CD1c-positive myeloid dendritic cell (primary cell): ENCODE data around the gene GOLPH3.
"Not testable (repeated sequence)": the region's sequence is repeated elsewhere in the genome, so short reads cannot be mapped to it uniquely, and the experiment has no call there.

Experiments used
- DNase-seq: peaks from one replicate; pipeline ENCODE4 v3.0.0-alpha.2; 2016; ENCODE audit errors: extremely low spot score

Gene GOLPH3

DNA sequence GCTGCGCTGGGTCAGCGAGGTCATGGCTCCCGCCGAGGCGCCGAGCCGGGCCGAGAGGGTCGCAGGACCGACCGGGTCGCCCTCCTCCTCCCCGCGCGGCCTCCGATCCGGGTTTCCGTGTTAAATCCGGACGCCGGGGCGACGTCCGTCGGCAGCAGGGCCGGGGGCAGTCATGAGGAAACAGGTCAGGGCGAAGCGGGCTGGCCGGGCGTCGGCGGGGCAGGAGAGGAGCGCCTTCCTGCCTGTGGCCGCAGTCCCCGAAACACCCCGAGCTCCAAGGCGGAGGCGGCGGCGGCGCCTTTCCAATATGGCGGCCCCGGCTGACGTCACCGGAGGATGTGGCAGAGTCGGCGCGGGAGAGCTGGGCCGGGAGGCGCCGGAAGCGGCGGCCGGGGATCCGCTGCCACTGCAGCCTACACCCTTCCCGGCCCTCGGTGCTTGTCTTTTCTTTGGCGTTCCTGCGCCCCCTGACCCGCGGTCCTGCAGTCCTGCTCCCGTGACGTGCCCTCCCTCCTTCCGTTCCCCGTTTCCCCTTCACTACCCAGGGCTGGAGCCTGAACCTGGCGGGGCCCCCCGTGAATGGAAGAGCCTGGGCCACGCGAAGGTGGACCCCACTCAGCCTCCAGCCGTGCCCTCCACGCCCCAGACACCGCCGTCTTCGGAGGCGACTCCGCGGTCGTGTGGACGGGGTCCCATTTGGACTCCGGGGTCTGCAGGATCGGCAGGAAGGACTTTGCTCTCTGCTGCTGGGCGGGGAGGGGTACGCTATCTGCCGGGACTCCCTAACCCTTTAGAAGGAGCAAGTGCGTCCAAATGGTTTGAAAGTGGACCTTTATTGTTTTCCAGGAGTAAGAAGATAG, at the start of gene GOLPH3:
GOLPH3 (minus strand) TSS at position 309 of the 860 bp plus-strand sequence; CDS start at position 24, 285 bp downstream.
- DNase-seq, result peak; percentile 98

DNA sequence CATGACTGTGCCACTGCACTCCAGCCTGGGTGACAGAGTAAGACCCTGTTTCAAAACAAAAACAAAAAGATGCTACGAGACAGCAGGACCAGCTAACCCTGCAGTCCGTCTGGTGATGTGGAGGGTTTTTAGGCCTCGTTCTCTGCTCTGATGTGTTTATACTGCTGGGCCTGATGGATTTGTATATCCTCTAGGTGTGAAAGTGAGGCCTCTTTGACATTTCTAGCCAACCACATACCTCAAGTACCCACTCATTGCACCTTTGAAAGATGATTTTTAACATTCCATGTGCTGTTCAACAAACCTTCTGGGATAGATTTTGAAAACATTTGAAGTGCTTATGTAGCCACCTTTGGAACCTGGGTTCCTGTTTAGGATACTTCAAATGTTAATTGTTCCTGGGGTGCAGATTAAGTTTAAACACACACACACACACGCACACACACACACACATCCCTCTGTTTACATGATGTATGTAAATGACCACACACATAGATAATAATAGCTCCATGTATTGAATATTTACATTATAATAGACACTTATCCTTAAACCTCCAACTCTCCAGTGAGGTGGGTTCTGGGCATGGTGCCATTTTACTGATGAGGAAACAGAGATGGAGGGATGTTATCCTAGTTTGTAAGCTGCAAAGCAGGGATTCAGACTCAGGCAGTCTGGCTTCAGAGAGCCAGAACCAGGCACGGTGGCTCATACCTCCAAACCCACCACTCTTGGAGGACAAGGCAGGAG, 48.8 kb upstream of the GOLPH3 start:
- no peak for DNase-seq

DNA sequence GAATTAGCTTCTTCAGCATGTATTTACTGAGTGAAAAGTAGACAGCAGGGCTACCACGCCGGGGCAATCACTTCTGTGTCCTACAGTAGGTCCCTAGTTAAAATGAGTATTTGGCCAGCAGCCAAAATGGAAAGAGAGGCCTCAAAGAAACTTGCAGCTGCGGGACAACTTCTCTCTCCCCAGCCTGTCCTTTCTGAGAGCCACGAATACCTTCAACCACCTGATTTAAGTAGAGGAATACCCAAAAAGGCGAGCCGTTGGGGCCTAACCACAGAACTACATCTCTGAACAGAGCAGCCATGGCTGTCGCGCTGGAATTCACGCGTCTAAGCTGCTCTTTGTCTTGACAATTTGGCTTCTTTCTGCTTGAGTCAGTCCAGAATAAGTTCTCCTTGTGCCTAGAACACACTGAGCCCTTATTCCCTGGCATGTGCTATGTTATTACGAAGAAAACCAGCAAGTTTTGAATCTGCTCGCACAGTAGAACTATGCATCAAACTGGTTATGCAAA, 43.8 kb upstream of the GOLPH3 start:
- DNase-seq, result peak; percentile 35

DNA sequence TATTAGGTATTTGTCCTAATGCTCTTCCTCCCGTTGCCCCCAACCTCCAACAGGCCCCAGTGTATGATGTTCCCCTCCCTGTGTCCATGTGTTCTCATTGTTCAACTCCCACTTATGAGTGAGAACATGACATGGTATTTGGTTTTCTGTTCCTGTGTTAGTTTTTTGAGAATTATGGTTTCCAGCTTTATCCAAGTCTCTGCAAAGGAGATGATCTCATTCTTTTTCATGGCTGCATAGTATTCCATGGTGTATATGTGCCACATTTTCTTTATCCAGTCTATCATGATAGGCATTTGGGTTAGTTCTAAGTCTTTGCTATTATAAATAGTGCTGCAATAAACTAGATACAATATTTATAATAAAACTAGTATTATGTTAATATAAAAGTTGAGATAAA, 40.2 kb upstream of the GOLPH3 start:
- not testable (repeated sequence) for DNase-seq

DNA sequence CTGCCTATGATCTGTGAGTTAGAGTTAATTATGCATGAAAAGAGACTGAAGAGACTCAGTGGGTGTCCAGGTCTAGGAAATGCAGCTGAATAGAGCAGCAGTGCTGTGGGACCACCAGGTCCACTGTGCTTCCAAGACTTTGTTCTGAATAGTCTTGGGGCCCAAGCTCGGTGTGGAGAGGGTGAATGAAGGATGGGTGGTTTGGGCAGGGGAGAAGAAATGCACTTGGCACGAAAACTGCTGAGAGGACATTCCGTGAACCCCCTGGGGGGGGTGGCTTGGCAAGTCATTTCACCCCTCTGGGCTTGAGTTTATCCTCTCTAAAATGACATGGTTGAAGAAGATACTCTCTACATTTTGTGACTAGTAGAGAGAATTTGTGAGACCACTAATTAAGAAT, 36.0 kb upstream of the GOLPH3 start:
- no peak for DNase-seq

- not testable (repeated sequence) for DNase-seq
Observed at GRCh38 chr5:32208837-32209236, 34.7 kb upstream of the GOLPH3 start.

- peak; percentile 52 for DNase-seq
Observed at GRCh38 chr5:32207355-32207634, 33.2 kb upstream of the GOLPH3 start.

DNA sequence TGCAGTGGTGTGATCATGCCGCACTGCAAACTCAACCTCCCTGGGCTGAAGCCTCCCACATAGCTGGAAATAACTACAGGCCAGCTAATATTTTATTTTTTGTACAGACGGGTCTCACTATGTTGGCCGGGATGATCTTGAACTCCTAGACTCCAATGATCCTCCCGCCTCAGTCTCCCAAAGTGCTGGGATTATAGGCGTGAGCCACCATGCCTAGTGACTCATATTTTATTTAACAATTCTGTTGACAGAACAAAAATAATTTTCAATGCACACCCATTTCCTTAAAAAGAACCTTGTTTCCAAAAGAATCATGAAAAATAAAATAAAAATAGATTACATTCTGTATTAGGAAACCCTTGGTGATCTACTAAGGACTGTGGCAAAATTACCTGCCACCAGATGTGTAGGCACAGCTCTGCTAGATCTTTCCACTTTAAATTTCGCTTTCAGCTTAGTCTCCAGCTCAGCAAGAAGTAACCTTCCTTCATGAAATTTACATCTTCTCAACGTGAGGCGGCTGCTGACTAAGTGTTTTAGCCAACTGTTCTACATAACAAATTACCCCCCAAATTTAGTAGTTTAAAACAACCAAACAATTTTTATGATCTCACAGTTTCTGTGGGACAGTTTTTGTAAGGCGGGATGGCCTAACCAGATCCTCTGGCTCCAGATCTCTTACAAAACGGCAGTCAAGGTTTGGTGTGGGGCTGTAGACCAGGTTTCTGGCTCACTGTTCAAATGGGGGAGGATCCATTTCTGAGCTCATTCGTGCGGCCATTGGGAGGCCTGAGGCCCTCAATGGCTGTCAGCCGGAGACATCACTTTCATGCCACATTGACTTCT, 32.6 kb upstream of the GOLPH3 start:
- DNase-seq, result no peak

DNA sequence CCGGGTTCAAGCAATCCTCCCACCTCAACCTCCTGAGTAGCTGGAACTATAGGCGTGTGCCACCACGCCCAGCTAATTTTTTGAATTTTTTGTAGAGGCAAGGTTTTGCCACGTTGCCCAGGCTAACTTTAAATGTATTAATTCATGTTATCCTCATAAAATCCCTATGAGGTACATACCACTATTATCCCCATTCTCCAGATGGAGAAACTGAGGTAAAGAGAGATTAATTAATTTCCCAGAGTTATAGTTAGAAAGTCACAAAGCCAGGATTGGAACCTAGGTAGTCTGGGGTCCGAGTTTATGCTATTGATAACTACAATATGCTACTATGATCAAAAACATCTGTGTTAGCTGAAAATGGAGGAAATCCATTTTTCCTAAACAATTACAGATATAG, 31.9 kb upstream of the GOLPH3 start:
- DNase-seq, result no peak

- DNase-seq, result no peak
Observed at GRCh38 chr5:32202394-32202793, 28.3 kb upstream of the GOLPH3 start.

DNA sequence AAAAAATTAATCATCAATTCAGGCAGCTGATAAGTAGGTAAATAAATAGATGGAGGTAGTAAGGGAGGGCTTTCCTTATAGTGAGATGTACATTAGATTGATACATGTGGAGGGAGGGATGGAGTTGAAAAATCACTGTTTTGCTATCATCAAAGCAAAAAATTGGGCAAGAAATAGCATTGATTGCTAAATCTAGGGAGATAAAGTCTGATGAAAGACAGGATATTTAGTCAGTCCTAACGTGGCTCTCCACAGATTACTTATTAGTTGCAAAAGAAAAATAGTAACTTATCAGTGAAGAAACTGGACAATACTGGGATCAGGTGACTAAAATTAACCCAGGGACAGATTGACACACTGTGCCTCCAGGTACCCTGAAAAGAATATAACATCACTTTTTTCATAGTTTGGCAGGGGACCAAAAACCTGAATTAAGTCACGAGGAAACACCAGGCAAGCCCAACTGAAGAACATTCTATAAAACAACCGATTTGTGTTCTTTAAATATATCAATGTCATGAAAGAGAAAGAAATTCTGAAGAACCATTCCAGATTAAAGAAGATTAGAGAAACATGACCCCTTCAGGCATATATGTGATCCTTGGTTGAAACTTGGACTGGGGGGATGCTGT, 27.1 kb upstream of the GOLPH3 start:
- peak; percentile 29 for DNase-seq

DNA sequence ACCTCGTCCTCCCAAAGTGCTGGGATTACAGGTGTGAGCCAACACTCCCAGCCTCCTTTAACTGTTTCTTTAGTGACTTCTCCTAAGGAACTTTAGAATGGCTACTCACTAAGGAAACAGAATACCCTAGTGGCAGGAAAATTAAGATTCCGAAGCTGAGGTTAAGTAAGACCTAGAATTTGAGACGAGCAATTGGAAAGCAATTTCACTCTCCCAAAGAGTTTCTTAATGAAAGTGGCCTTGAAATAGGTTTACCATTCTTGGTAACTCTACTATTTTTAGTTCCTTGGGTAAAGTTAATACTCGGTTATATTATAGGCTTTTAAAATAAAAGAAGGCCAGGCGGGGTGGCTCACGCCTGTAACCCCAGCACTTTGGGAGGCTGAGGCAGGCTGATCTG, 22.9 kb upstream of the GOLPH3 start:
- no peak for DNase-seq

DNA sequence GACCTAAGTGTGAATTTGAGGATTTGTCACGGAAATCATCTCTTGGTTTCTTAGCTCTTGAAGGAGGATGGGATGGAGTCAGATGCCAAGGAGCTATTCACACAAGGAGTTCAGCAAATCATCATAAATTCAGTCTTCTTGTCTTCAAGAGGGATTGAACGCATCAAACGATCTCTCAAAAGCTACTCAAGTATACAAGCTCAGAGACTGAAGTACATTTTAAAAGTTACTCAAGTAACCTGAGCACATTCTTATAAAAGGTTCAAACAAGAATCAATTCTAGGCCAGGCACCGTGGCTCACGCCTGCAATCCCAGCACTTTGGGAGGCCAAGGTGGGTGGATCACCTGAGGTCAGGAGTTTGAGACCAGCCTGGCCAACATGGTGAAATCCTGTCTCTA, 21.1 kb upstream of the GOLPH3 start:
- DNase-seq, result no peak

GRCh38 chr5:32193591-32193990, 19.5 kb upstream of the GOLPH3 start:
- DNase-seq, result peak; percentile 68

DNA sequence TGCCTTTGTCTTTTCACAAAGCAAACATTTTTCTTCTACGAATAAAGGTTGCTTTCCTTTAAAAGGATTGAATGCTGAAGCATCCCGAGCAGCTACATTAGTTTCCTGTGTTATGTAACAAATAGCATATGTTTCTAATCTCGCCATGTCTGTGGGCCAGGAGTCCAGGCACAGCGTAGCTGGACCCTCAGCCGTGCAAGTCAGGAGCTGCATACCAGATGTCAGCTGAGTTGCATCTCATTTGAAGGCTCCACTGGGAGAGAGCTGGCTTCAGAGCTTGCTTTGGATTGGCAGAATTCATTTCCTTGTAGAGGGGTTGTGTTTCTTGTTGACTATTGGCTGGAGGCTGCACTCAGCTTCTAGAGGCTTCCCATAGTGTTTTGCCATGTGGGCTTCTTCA, 16.0 kb upstream of the GOLPH3 start:
- DNase-seq, result no peak

DNA sequence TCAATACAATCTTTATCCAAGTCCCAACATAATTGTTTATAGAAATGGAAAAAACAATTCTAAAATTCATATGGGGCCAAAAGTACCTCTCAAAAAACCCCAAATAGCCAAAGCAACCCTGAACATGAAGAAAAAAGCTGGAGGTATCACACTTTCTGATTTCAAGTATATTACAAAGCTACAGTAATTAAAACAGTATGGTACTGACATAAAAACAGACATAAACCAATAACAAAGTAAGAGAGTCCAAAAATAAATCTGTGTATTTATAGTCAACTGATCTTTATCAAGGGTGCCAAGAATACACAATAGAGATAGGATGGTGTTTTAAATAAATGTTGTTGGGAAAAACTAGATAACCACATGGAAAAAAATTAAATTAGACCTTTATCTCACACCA, 13.6 kb upstream of the GOLPH3 start:
- no peak for DNase-seq

- no peak for DNase-seq
Observed at GRCh38 chr5:32182463-32183063, 8.4 kb upstream of the GOLPH3 start.

- peak; percentile 67 for DNase-seq
Observed at GRCh38 chr5:32173267-32174010, 680 bp downstream of the GOLPH3 start.

DNA sequence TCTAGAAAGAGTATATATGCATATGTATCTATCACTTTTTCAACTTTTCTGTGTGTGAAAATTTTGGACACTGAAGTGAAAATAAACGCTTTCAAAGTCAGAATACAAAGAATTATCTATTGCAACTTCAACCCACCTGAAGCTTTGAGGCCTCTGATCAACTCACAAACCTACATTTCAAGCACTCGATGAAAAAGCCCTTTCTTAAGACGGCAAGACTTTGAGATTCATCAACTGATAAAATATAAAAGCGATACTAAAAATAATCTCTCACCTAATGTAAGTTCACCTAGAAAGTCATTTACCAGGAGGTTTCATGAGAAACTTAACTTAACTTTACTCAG, 1.2 kb downstream of the GOLPH3 start:
- peak; percentile 10 for DNase-seq

- not testable (repeated sequence) for DNase-seq
Observed at GRCh38 chr5:32172186-32172911, 1.8 kb downstream of the GOLPH3 start.
